A549 (cell line): ENCODE results near the gene SPINDOC. TPM values are rescaled to one million over a fixed set of nuclear protein-coding genes. Genes with fewer than 3 reads are reported as not detected.

Experiments used
- ATAC-seq, 2 experiments: fragments of 200-7000 bp in 1 of 2; fragments of >200 bp in 1 of 2; cut with Nextera tagmentation in 1 of 2; cut with Tn5 transposase in 1 of 2; 3 replicates each; pipeline versions ENCODE4 v1.8.0 to v1.9.1; 2018 to 2020; ENCODE audit warnings: mild to moderate bottlenecking in 1 of 2, moderate library complexity in 1 of 2
- CTCF ChIA-PET: fragments of 300-600 bp; sonication (Branson Sonifier 250); formaldehyde crosslinking; extraction: SDS; loops from one replicate; lab custom pipeline; 2021; ENCODE audit warnings: antibody characterized with exemption, inconsistent platforms; lab: Yijun Ruan, JAX
- POLR2A ChIA-PET: fragments of 350-600 bp; formaldehyde crosslinking; extraction: SDS; loops from one replicate; lab custom pipeline; 2021; ENCODE audit warnings: antibody characterized with exemption, inconsistent platforms; lab: Yijun Ruan, JAX
- DNase-seq, 2 experiments: peaks; one replicate each; pipeline versions ENCODE4 v3.0.0 to v3.0.0-alpha.2; 2011 to 2016; ENCODE audit warnings: low read depth in 1 of 2, low spot score in 1 of 2
- FAIRE-seq: peaks from 2 replicates; lab custom pipeline; 2011; peaks lifted over from hg19 to GRCh38; lab: Jason Lieb, UNC
- H3K27ac ChIP-seq, 2 experiments: fragments of >200 bp; sonication (Bioruptor Twin); formaldehyde crosslinking; 3 replicates each; pipeline ENCODE4 v1.5.1; 2016 to 2017
- H3K4me1 ChIP-seq: fragments of >200 bp; sonication (Bioruptor Twin); formaldehyde crosslinking; 3 replicates; pipeline ENCODE4 v1.6.1; 2016
- H3K4me2 ChIP-seq: fragments of >200 bp; sonication (Bioruptor Twin); formaldehyde crosslinking; 3 replicates; pipeline ENCODE4 v1.6.1; 2016
- H3K4me3 ChIP-seq: fragments of >200 bp; sonication (Bioruptor Twin); formaldehyde crosslinking; 3 replicates; pipeline ENCODE4 v1.5.1; 2016
- H3K9me3 ChIP-seq: fragments of >200 bp; sonication (Bioruptor Twin); formaldehyde crosslinking; 3 replicates; pipeline ENCODE4 v1.6.1; 2016
- CBX8 ChIP-seq: fragments of 200-600 bp; sonication (generic); IDR thresholded peaks from 2 replicates; pipeline ENCODE4 v1.6.1; 2016
- CEBPB ChIP-seq, 2 experiments: fragments of >200 bp in 1 of 2; sonication (Bioruptor Twin) in 1 of 2; formaldehyde crosslinking in 1 of 2; IDR thresholded peaks; 2 replicates each; pipeline ENCODE4 v1.6.1; 2012 to 2016
- CHD4 ChIP-seq: fragments of 200-600 bp; sonication (generic); IDR thresholded peaks from 2 replicates; pipeline ENCODE4 v1.6.1; 2016; ENCODE audit warnings: antibody characterized with exemption, mild to moderate bottlenecking, borderline replicate concordance
- FOSB ChIP-seq: fragments of 250-450 bp; sonication (Bioruptor Pico); IDR thresholded peaks from 2 replicates; pipeline ENCODE4 v1.5.0; 2020; ENCODE audit warnings: mild to moderate bottlenecking, moderate library complexity
- FOSL2 ChIP-seq, 2 experiments: fragments of 450-650 bp in 1 of 2; fragments of >200 bp in 1 of 2; sonication (Bioruptor Twin) in 1 of 2; formaldehyde crosslinking; IDR thresholded peaks; 2 replicates each; pipeline versions ENCODE4 v1.5.0 to v1.6.1; 2016 to 2020; ENCODE audit warnings: mild to moderate bottlenecking in 1 of 2, moderate library complexity in 1 of 2
- HDAC2 ChIP-seq: fragments of 200-600 bp; sonication (generic); IDR thresholded peaks from 2 replicates; pipeline ENCODE4 v1.6.1; 2016
- HOXA7 ChIP-seq: fragments of 250-450 bp; sonication (Bioruptor Pico); IDR thresholded peaks from 2 replicates; pipeline ENCODE4 v1.5.0; 2020; ENCODE audit warnings: mild to moderate bottlenecking, moderate library complexity
- HOXB5 ChIP-seq: fragments of 250-450 bp; sonication (Bioruptor Pico); IDR thresholded peaks from 2 replicates; pipeline ENCODE4 v1.5.0; 2020; ENCODE audit warnings: mild to moderate bottlenecking, moderate library complexity
- KDM1A ChIP-seq: fragments of 200-600 bp; sonication (generic); IDR thresholded peaks from 2 replicates; pipeline ENCODE4 v1.6.1; 2016; ENCODE audit warnings: low read depth, mild to moderate bottlenecking
- KDM5A ChIP-seq: fragments of 200-600 bp; sonication (generic); IDR thresholded peaks from 2 replicates; pipeline ENCODE4 v1.6.1; 2016; ENCODE audit warnings: antibody characterized with exemption, mild to moderate bottlenecking
- NFE2L2 ChIP-seq: fragments of 150-350 bp; conservative IDR thresholded peaks from 2 replicates; pipeline ENCODE4 v1.6.1; 2014; ENCODE audit warnings: low read length
- NR3C1 ChIP-seq: fragments of >200 bp; sonication (Bioruptor Twin); formaldehyde crosslinking; IDR thresholded peaks from 3 replicates; pipeline ENCODE4 v1.6.1; 2017
- POLR2A ChIP-seq: IDR thresholded peaks from 2 replicates; pipeline ENCODE4 v1.6.1; 2012; ENCODE audit warnings: mild to moderate bottlenecking, low read length
- POLR2AphosphoS2 ChIP-seq: conservative IDR thresholded peaks from 2 replicates; pipeline ENCODE4 v1.6.1; 2012; ENCODE audit warnings: low read length, improper control_type of control experiment, inconsistent platforms
- RAD21 ChIP-seq, 2 experiments: fragments of >200 bp in 1 of 2; sonication (Bioruptor Twin) in 1 of 2; formaldehyde crosslinking in 1 of 2; IDR thresholded peaks in 1 of 2; conservative IDR thresholded peaks in 1 of 2; 2 replicates in 1 of 2; 3 replicates in 1 of 2; pipeline ENCODE4 v1.6.1; 2012 to 2018; ENCODE audit warnings: inconsistent platforms in 1 of 2
- RCOR1 ChIP-seq: fragments of 150-350 bp; IDR thresholded peaks from 2 replicates; pipeline ENCODE4 v1.6.1; 2014; ENCODE audit warnings: antibody characterized with exemption, low read length, low read depth
- RFX5 ChIP-seq: fragments of 450-650 bp; IDR thresholded peaks from 2 replicates; pipeline ENCODE4 v1.7.1; 2014; ENCODE audit warnings: antibody characterized with exemption, mild to moderate bottlenecking, moderate library complexity
- TFCP2L1 ChIP-seq: fragments of 250-450 bp; sonication (Bioruptor Pico); IDR thresholded peaks from 2 replicates; pipeline ENCODE4 v1.5.0; 2021; ENCODE audit warnings: mild to moderate bottlenecking
- TP53 ChIP-seq: fragments of 250-450 bp; sonication (Bioruptor Pico); IDR thresholded peaks from 2 replicates; pipeline ENCODE4 v1.5.0; 2021; ENCODE audit warnings: mild to moderate bottlenecking, moderate library complexity
- ZC3H11A ChIP-seq: fragments of 450-650 bp; IDR thresholded peaks from 2 replicates; pipeline ENCODE4 v1.6.1; 2014; ENCODE audit warnings: antibody characterized with exemption, mild to moderate bottlenecking
- ZFP36 ChIP-seq: fragments of 450-650 bp; IDR thresholded peaks from 2 replicates; pipeline ENCODE4 v1.6.1; 2014; ENCODE audit warnings: borderline replicate concordance; ENCODE audit not compliant: partially characterized antibody
- ZSCAN20 ChIP-seq: fragments of 250-450 bp; sonication (Bioruptor Pico); IDR thresholded peaks from 2 replicates; pipeline ENCODE4 v1.8.0; 2022; ENCODE audit warnings: mild to moderate bottlenecking, moderate library complexity
- WGBS: methylation state at CpG from one replicate; pipeline ENCODE4 v1.1.6; 2017; ENCODE audit errors: missing lambda C conversion rate; 5-methylcytosine and 5-hydroxymethylcytosine counted together
- polyA plus RNA-seq, 4 experiments: library from polyadenylated mRNA; depleted of rRNA in 3 of 4; stranded (reverse); fragments of >200 nt; fragmentation: RNase III in 1 of 4; extraction: RNeasy Plus Mini Kit Qiagen cat#74134 plus additional on column Dnase treatment in 1 of 4; gene quantifications; 2 replicates in 3 of 4; 3 replicates in 1 of 4; pipeline ENCODE4 v1.2.3, GENCODE V29; 2011 to 2017
- TF ChIP-seq, protein P1 (sequence below): fragments of >200 bp; sonication (Bioruptor Twin); formaldehyde crosslinking; IDR thresholded peaks from 2 replicates; pipeline ENCODE4 v1.6.1; 2016
- TF ChIP-seq, protein P2 (sequence below): IDR thresholded peaks from 2 replicates; pipeline ENCODE4 v1.6.1; 2012; ENCODE audit warnings: low read depth, borderline replicate concordance
- TF ChIP-seq, protein P3 (sequence below): fragments of 450-650 bp; IDR thresholded peaks from 2 replicates; pipeline ENCODE4 v1.6.1; 2014; ENCODE audit warnings: antibody characterized with exemption

SPINDOC gene
- polyA plus RNA-seq, 2 of the 4 experiments (the other 2 are of a cell fraction), result 17.6 to 34.8 TPM

DNA sequence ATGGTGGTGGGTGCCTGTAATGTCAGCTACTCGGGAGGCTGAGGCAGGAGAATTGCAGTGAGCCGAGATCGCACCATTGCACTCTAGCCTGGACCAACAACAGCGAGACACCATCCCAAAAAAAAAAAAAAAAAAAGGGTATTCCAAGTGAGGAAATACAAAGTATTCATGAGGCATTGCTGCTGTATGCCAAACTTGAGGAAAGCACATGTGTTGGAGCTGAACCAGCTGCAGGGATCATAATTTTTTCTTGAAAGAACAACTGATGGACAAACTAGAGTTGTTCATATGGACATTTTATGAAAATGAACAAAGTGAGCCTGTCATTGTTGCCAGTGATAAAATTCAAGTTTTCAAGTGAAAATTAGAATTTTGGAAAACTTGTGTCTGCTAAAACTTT, 41.4 kb downstream of the SPINDOC start:
- H3K9me3 ChIP-seq, result no peaks in the 10 kb centered on the region
- FAIRE-seq (no peak), DNase-seq (no peak), ATAC-seq (no peak)
- no peak overlapping the region for H3K27ac ChIP-seq
- no peak overlapping the region for H3K4me3 ChIP-seq
- no peak overlapping the region for H3K4me2 ChIP-seq
- ChIA-PET POLR2A (interaction anchor here (0.7 to 1.5 kb wide), 2 partner anchors 10 to 16 kb away, joined by 3 to 5 read pairs; no protein-coding TSS in a partner anchor), CTCF (interaction anchor here (0.6 to 0.9 kb wide), 2 partner anchors 15 to 18 kb away, joined by 3 to 5 read pairs; no protein-coding TSS in a partner anchor)
- peaks cover 32% of the 10 kb centered on the region for H3K4me1 ChIP-seq
- 98% methylated on average over 4 of the region's 4 CpGs for WGBS
- TF ChIP-seq CEBPB (IDR thresholded peaks at IDR 0.05) (no peak), ZSCAN20 (CRISPR knock-in tag) (no peak), RAD21 (conservative IDR thresholded peaks at IDR 0.05 in 1 of 2, IDR thresholded peaks at IDR 0.05 in 1 of 2) (no peak), POLR2A (no peak), TFCP2L1 (CRISPR knock-in tag) (no peak), CHD4 (no peak), FOSL2 (IDR thresholded peaks at IDR 0.05) (no peak), FOSL2 (CRISPR knock-in tag; IDR thresholded peaks at IDR 0.05) (no peak), FOSB (CRISPR knock-in tag) (no peak), HOXA7 (CRISPR knock-in tag) (no peak), ZFP36 (no peak), KDM5A (no peak), NR3C1 (no peak), CBX8 (no peak), RCOR1 (no peak), ZC3H11A (no peak)
- TF ChIP-seq, protein P1, sequence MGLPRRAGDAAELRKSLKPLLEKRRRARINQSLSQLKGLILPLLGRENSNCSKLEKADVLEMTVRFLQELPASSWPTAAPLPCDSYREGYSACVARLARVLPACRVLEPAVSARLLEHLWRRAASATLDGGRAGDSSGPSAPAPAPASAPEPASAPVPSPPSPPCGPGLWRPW, result no peak
- TF ChIP-seq, protein P2, sequence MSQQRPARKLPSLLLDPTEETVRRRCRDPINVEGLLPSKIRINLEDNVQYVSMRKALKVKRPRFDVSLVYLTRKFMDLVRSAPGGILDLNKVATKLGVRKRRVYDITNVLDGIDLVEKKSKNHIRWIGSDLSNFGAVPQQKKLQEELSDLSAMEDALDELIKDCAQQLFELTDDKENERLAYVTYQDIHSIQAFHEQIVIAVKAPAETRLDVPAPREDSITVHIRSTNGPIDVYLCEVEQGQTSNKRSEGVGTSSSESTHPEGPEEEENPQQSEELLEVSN, result no peak
- TF ChIP-seq, protein P3, sequence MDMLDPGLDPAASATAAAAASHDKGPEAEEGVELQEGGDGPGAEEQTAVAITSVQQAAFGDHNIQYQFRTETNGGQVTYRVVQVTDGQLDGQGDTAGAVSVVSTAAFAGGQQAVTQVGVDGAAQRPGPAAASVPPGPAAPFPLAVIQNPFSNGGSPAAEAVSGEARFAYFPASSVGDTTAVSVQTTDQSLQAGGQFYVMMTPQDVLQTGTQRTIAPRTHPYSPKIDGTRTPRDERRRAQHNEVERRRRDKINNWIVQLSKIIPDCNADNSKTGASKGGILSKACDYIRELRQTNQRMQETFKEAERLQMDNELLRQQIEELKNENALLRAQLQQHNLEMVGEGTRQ, result no peak

DNA sequence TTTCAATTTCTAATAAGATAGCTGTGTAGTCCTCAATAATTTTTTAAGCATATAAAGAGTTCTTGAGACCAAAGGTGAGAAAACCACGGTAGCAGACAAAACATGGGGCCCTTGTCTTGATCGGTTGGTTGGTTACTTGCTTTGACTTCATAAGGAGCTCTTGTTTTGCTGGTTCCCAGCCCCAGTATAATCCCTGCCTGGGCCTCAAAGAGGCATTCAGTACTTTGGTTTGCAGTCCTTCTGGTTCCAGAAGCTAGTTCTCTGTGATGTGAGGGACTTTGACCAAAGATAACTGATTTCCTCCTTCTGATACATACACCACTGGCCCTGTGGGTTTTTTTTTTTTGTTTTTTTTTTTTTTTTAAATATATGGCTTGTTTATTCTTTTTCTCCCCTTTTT, 42.7 kb downstream of the SPINDOC start:
- WGBS, result 96% methylated on average over 2 of the region's 2 CpGs
- ChIA-PET CTCF (interaction anchor here (0.6 to 2.3 kb wide), 5 partner anchors 18 to 593 kb away, joined by 3 to 12 read pairs (median 4); partner anchors contain the start of gene MARK2), POLR2A (interaction anchor here (1.5 kb wide), 1 partner anchor 17 kb away, joined by 3 read pairs; no protein-coding TSS in a partner anchor)
- FAIRE-seq, result no peak
- no peak for TF ChIP-seq HDAC2
- no peak for TF ChIP-seq NFE2L2
- TF ChIP-seq, protein P2, result no peak
- no peak for TF ChIP-seq KDM1A
- no peak for TF ChIP-seq POLR2AphosphoS2
- TF ChIP-seq HOXB5 (CRISPR knock-in tag), result no peak
- no peak for TF ChIP-seq ZSCAN20 (CRISPR knock-in tag)
- no peak for TF ChIP-seq RFX5
- no peak for TF ChIP-seq TP53 (CRISPR knock-in tag)
- TF ChIP-seq, all 56 proteins: peak for 0
- Histone ChIP-seq H3K27ac (no peak overlapping the region; a peak in 1 of 6 replicates), H3K4me2 (no peak overlapping the region), H3K4me3 (no peak overlapping the region), H3K9me3 (no peaks in the 10 kb centered on the region), H3K4me1 (peaks cover 34% of the 10 kb centered on the region)
- no peak for ATAC-seq
- no peak for DNase-seq
